HepG2 (cell line): Measurements from ENCODE around the gene IL3. TPM values are rescaled to one million over a fixed set of nuclear protein-coding genes. Genes with fewer than 3 reads are reported as not detected.

ENCODE experiments used
- ATAC-seq: fragments of 200-7000 bp; cut with Tn5 transposase; 3 replicates; pipeline ENCODE4 v1.9.1; 2020; ENCODE audit warnings: mild to moderate bottlenecking, moderate library complexity
- BruUV-seq: library from RNA; stranded (reverse); fragments of 400-500 nt; replicated peaks from 2 replicates; lab custom pipeline; 2021; lab: Mats Ljungman, UMichigan
- CTCF ChIA-PET: fragments of 300-600 bp; formaldehyde crosslinking; extraction: SDS; loops from one replicate; lab custom pipeline; 2021; ENCODE audit warnings: low total read pairs, inconsistent platforms, low intra/inter-chr PET ratio; lab: Yijun Ruan, JAX
- POLR2A ChIA-PET: fragments of 350-600 bp; sonication (Branson Sonifier 250); formaldehyde crosslinking; loops from one replicate; lab custom pipeline; 2020; ENCODE audit warnings: antibody characterized with exemption, inconsistent platforms; lab: Yijun Ruan, JAX
- DNase-seq: peaks from one replicate; pipeline ENCODE4 v3.0.0-alpha.2; 2015; ENCODE audit warnings: low spot score
- FAIRE-seq: peaks from 3 replicates; lab custom pipeline; 2011; peaks lifted over from hg19 to GRCh38; lab: Jason Lieb, UNC
- H2AFZ ChIP-seq: one replicate; pipeline ENCODE4 v1.6.1; 2011; ENCODE audit warnings: low read length, inconsistent platforms
- H3K27ac ChIP-seq: fragments of 300-600 bp; 3 replicates; pipeline ENCODE4 v1.8.0; 2011; ENCODE audit warnings: mixed run types, mild to moderate bottlenecking, mixed read lengths, low read length, inconsistent platforms; ENCODE audit not compliant: insufficient read depth; ENCODE audit errors: extremely low read length
- H3K27me3 ChIP-seq, 2 experiments: fragments of 200-600 bp in 1 of 2; 2 replicates in 1 of 2; 3 replicates in 1 of 2; pipeline versions ENCODE4 v1.6.0 to v1.8.0; 2011; ENCODE audit warnings: low read length in 2 of 2, mild to moderate bottlenecking in 2 of 2, moderate library complexity in 2 of 2, inconsistent platforms in 1 of 2; ENCODE audit not compliant: insufficient read depth in 2 of 2, control insufficient read depth in 1 of 2
- H3K36me3 ChIP-seq, 2 experiments: fragments of 200-600 bp in 1 of 2; replicated peaks in 1 of 2; 2 replicates in 1 of 2; 3 replicates in 1 of 2; pipeline versions ENCODE4 v1.5.1 to v1.8.0; 2011; ENCODE audit warnings: low read length in 2 of 2, inconsistent platforms in 1 of 2; ENCODE audit not compliant: insufficient read depth in 2 of 2, control insufficient read depth in 1 of 2
- H3K4me1 ChIP-seq: 2 replicates; pipeline ENCODE4 v1.5.1; 2012; ENCODE audit warnings: low read length, inconsistent platforms; ENCODE audit not compliant: insufficient read depth
- H3K4me2 ChIP-seq: 2 replicates; pipeline ENCODE4 v1.6.0; 2011; ENCODE audit warnings: low read depth, low read length, inconsistent platforms
- H3K4me3 ChIP-seq, 3 experiments: fragments of 200-600 bp in 1 of 3; sonication (generic), shearing (Covaris generic) in 1 of 3; replicated peaks in 1 of 3; 2 replicates each; pipeline ENCODE4 v1.5.1; 2011 to 2016; ENCODE audit warnings: low read length in 3 of 3, inconsistent platforms in 2 of 3, low read depth in 2 of 3, mild to moderate bottlenecking in 2 of 3, control low read depth in 1 of 3, mixed read lengths in 1 of 3; ENCODE audit not compliant: insufficient read depth in 1 of 3
- H3K79me2 ChIP-seq: one replicate; pipeline ENCODE4 v1.6.1; 2011; ENCODE audit warnings: low read length, inconsistent platforms; ENCODE audit not compliant: insufficient read depth
- H3K9ac ChIP-seq: 2 replicates; pipeline ENCODE4 v1.6.0; 2011; ENCODE audit warnings: mild to moderate bottlenecking, low read depth, low read length, inconsistent platforms; ENCODE audit not compliant: insufficient read depth
- H3K9me3 ChIP-seq: 2 replicates; pipeline ENCODE4 v1.5.1; 2012; ENCODE audit warnings: mild to moderate bottlenecking, low read length
- H4K20me1 ChIP-seq: 2 replicates; pipeline ENCODE4 v1.6.0; 2011; ENCODE audit warnings: inconsistent platforms, mild to moderate bottlenecking, low read length, moderate library complexity; ENCODE audit not compliant: insufficient read depth
- GPN1 ChIP-seq: sonication (generic); formaldehyde crosslinking; IDR thresholded peaks from 2 replicates; pipeline ENCODE4 v1.5.1; 2020; ENCODE audit warnings: missing genetic modification reagents, borderline replicate concordance
- GTF3A ChIP-seq: sonication (generic); formaldehyde crosslinking; conservative IDR thresholded peaks from 2 replicates; pipeline ENCODE4 v1.4.0; 2020; ENCODE audit warnings: mild to moderate bottlenecking, missing genetic modification reagents
- IKZF4 ChIP-seq: sonication (generic); formaldehyde crosslinking; IDR thresholded peaks from 2 replicates; pipeline ENCODE4 v1.5.1; 2020; ENCODE audit warnings: borderline replicate concordance, mild to moderate bottlenecking, low read depth, missing genetic modification reagents; ENCODE audit errors: not compliant biosample characterization
- MEF2D ChIP-seq: sonication (generic); formaldehyde crosslinking; IDR thresholded peaks from 2 replicates; pipeline ENCODE4 v1.5.1; 2020; ENCODE audit warnings: mild to moderate bottlenecking, missing genetic modification reagents
- NFE2 ChIP-seq: sonication (generic); formaldehyde crosslinking; IDR thresholded peaks from 2 replicates; pipeline ENCODE4 v1.4.0; 2020; ENCODE audit warnings: missing genetic modification reagents
- NR2F2 ChIP-seq: IDR thresholded peaks from 2 replicates; pipeline ENCODE4 v1.6.1; 2012; ENCODE audit warnings: low read depth, inconsistent platforms, borderline replicate concordance
- REXO4 ChIP-seq: sonication (generic); formaldehyde crosslinking; IDR thresholded peaks from 2 replicates; pipeline ENCODE4 v1.8.0; 2022; ENCODE audit warnings: missing genetic modification reagents, mild to moderate bottlenecking, borderline replicate concordance
- SCMH1 ChIP-seq: sonication (generic); formaldehyde crosslinking; IDR thresholded peaks from 2 replicates; pipeline ENCODE4 v1.9.0; 2021; ENCODE audit warnings: missing genetic modification reagents, mild to moderate bottlenecking, borderline replicate concordance
- SKI ChIP-seq: fragments of 450-650 bp; IDR thresholded peaks from one replicate; pipeline ENCODE4 v1.6.1; 2018; ENCODE audit warnings: mild to moderate bottlenecking; ENCODE audit not compliant: partially characterized antibody
- TBX3 ChIP-seq: fragments of 450-650 bp; IDR thresholded peaks from 2 replicates; pipeline ENCODE4 v1.6.1; 2017; ENCODE audit warnings: antibody characterized with exemption, mild to moderate bottlenecking, inconsistent platforms, borderline replicate concordance
- THAP8 ChIP-seq: sonication (generic); formaldehyde crosslinking; IDR thresholded peaks from 2 replicates; pipeline ENCODE4 v1.5.1; 2020; ENCODE audit warnings: missing genetic modification reagents, mild to moderate bottlenecking, borderline replicate concordance
- WIZ ChIP-seq: sonication (generic); formaldehyde crosslinking; IDR thresholded peaks from 2 replicates; pipeline ENCODE4 v1.5.1; 2020; ENCODE audit warnings: mild to moderate bottlenecking, missing genetic modification reagents
- ZNF512 ChIP-seq: sonication (generic); formaldehyde crosslinking; IDR thresholded peaks from 2 replicates; pipeline ENCODE4 v1.4.0; 2020; ENCODE audit warnings: mild to moderate bottlenecking, missing genetic modification reagents
- ZNF549 ChIP-seq: sonication (generic); formaldehyde crosslinking; IDR thresholded peaks from 2 replicates; pipeline ENCODE4 v1.5.0; 2020; ENCODE audit warnings: missing genetic modification reagents
- ZNF749 ChIP-seq: sonication (generic); formaldehyde crosslinking; IDR thresholded peaks from 2 replicates; pipeline ENCODE4 v1.8.0; 2022; ENCODE audit warnings: mild to moderate bottlenecking, missing genetic modification reagents, moderate library complexity, borderline replicate concordance
- WGBS: methylation state at CpG from one replicate; pipeline ENCODE4 v1.1.6; 2017; ENCODE audit warnings: low lambda C conversion rate; 5-methylcytosine and 5-hydroxymethylcytosine counted together
- in situ Hi-C: cut with HindIII; loops from 2 replicates; pipeline ENCODE4 v1.10.0; 2017; ENCODE audit warnings: low pct_unique_long_range_greater_than_20kb; ENCODE audit not compliant: extremely low pct_ligation_motif_present
- intact Hi-C: fragments of 100-400 bp; cut with micrococcal nuclease; formaldehyde crosslinking; loops from one replicate; pipeline ENCODE4 v1.10.0; 2022; ENCODE audit not compliant: unreplicated experiment
- polyA plus RNA-seq, 8 experiments: library from polyadenylated mRNA; depleted of rRNA in 3 of 8; stranded (reverse) in 7 of 8; unstranded in 1 of 8; fragments of >200 nt; fragmentation: Illumina TruSeq in 4 of 8; extraction: Trizol in 4 of 8; gene quantifications; 2 replicates each; pipeline versions ENCODE4 v1.2.1 to v1.2.3, GENCODE V29; 2011 to 2016; ENCODE audit warnings: low read depth in 4 of 8, missing spikeins in 1 of 8, mixed read lengths in 1 of 8; ENCODE audit not compliant: insufficient read depth in 1 of 8
- total RNA-seq, 5 experiments: library from RNA; depleted of rRNA; stranded (reverse); fragments of >200 nt; fragmentation: Illumina TruSeq; extraction: Trizol; gene quantifications; 2 replicates each; pipeline ENCODE4 v1.2.3, GENCODE V29; 2016; ENCODE audit warnings: low read depth in 1 of 5

IL3 gene
- total and polyA plus RNA-seq, 2 of the 13 experiments (the other 11 are each of a cell fraction or from before 2014, with no cell fraction given) = not detected

DNA sequence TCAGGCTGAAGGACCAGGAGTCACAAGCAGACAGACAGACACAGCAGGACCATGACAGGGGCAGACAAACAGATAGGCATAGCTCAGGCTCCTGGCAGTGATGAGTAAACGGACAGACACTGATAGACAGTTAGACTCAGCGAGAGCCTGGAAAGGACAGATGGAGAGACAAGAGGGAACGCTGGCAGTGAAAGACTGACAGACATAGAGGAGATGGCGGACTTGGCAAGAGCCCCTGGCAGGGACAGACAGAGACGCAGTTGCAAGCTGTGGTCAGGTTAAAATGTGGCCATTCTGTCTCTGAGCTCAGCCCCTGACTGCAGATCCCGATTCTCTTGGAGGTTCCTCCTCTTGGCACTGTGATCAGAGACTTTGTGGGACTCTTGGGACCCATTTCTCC is 26.7 kb downstream of the IL3 start (continued):
- no peak for TF ChIP-seq ZNF549 (CRISPR knock-in tag)
- no peak for TF ChIP-seq REXO4 (CRISPR knock-in tag)
- no peak for TF ChIP-seq GPN1 (CRISPR knock-in tag)
- no peak for TF ChIP-seq NR2F2

DNA sequence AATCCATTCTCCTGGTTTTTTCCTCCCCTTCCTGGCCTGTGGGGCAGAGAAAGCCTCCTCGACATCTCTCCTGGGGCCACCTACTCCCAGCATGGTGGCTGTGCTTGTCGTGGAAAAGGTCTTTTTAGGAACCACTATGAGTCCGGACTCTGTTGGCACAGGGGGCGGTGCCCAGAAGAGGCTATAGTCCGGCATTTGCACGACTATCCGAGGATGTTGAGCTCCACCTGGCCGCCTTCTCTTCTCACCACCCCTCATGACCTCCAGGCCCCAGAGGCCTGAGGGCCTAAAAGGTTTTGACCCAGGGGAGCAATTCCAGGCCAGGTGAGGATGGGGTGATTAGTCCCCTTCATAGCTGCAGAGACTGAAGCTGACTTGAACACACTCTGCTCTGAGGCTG is 27.2 kb downstream of the IL3 start:
- in situ Hi-C loops (no loop called here), intact Hi-C loops (no loop called here)
- Histone ChIP-seq H3K36me3 (no peaks in the 10 kb centered on the region), H3K9me3 (no peaks in the 10 kb centered on the region), H3K27me3 (peaks cover 2 to 28% of the 10 kb centered on the region in 2 experiments; a peak in 2 of 5 replicates), H3K4me1 (no peaks in the 10 kb centered on the region), H3K79me2 (no peaks in the 10 kb centered on the region), H2AFZ (no peak overlapping the region), H3K4me2 (no peak overlapping the region), H4K20me1 (no peaks in the 10 kb centered on the region), H3K9ac (no peak overlapping the region), H3K4me3 (no peak overlapping the region), H3K27ac (no peak overlapping the region)
- 13% methylated on average over 1 of the region's 8 CpGs for WGBS
- FAIRE-seq = no peak
- TF ChIP-seq ZNF512 (CRISPR knock-in tag) (no peak), WIZ (CRISPR knock-in tag) (no peak), SCMH1 (CRISPR knock-in tag) (no peak), NFE2 (CRISPR knock-in tag) (no peak), TBX3 (no peak), SKI (no peak), ZNF749 (CRISPR knock-in tag) (no peak), MEF2D (no peak), IKZF4 (CRISPR knock-in tag) (no peak), THAP8 (CRISPR knock-in tag) (no peak), GTF3A (CRISPR knock-in tag) (no peak)
- POLR2A ChIA-PET = no interaction called here
- no peak for DNase-seq
- CTCF ChIA-PET = no interaction called here
- ATAC-seq = no peak
- no TSS peak for BruUV-seq
